Kidney (tissue), 14 donors: ENCODE results near the gene MAPKAP1. TPM values are rescaled to one million over a fixed set of nuclear protein-coding genes. Genes with fewer than 3 reads are reported as not detected.

Source experiments
- DNase-seq, 5 donors: peaks; one replicate each; pipeline ENCODE4 v3.0.0-alpha.2; 2013 to 2020
- FAIRE-seq: peaks from 2 replicates; lab custom pipeline; 2012; peaks lifted over from hg19 to GRCh38; lab: Jason Lieb, UNC
- H3K27ac ChIP-seq, 2 donors: one replicate each; pipeline ENCODE4 v1.7.0; 2013; ENCODE audit warnings: low read depth in 2 of 2, low read length in 2 of 2, inconsistent platforms in 1 of 2
- H3K27me3 ChIP-seq: one replicate; pipeline ENCODE4 v1.7.1; 2013; ENCODE audit warnings: low read length, inconsistent platforms; ENCODE audit not compliant: control insufficient read depth, insufficient read depth
- H3K36me3 ChIP-seq, 3 donors: one replicate each; pipeline versions ENCODE4 v1.7.0 to v1.7.1; 2013; ENCODE audit warnings: low read length in 3 of 3, control low read depth in 1 of 3, inconsistent platforms in 1 of 3; ENCODE audit not compliant: insufficient read depth in 3 of 3, control insufficient read depth in 2 of 3
- H3K4me1 ChIP-seq, 3 donors: one replicate each; pipeline versions ENCODE4 v1.7.0 to v1.7.1; 2013; ENCODE audit warnings: low read length in 3 of 3, inconsistent platforms in 1 of 3, low read depth in 1 of 3; ENCODE audit not compliant: control insufficient read depth in 2 of 3, insufficient read depth in 2 of 3
- H3K4me3 ChIP-seq, 3 donors: one replicate each; pipeline versions ENCODE4 v1.7.0 to v1.8.1; 2013; ENCODE audit warnings: low read length in 3 of 3, control low read depth in 1 of 3, inconsistent platforms in 1 of 3
- H3K9ac ChIP-seq, 3 donors: one replicate each; pipeline versions ENCODE4 v1.7.0 to v1.7.1; 2013; ENCODE audit warnings: low read length in 3 of 3, control low read depth in 1 of 3, inconsistent platforms in 1 of 3
- H3K9me3 ChIP-seq, 3 donors: one replicate each; pipeline versions ENCODE4 v1.7.0 to v1.7.1; 2013; ENCODE audit warnings: low read length in 3 of 3, control low read depth in 1 of 3, inconsistent platforms in 1 of 3; ENCODE audit not compliant: control insufficient read depth in 2 of 3, insufficient read depth in 1 of 3
- CTCF ChIP-seq: IDR thresholded peaks from 3 replicates; pipeline ENCODE4 v1.5.1; 2012; ENCODE audit warnings: mild to moderate bottlenecking, moderate library complexity, borderline replicate concordance; ENCODE audit not compliant: insufficient read depth; ENCODE audit errors: extremely low read depth
- intact Hi-C: fragments of 100-400 bp; cut with DNase I; formaldehyde crosslinking; loops from one replicate; pipeline ENCODE4 v1.11.1; 2022
- polyA plus RNA-seq: library from polyadenylated mRNA; stranded (reverse); fragments of 350-450 nt; fragmentation: Illumina TruSeq; extraction: RNeasy Lipid Tissue Mini Kit (QIAGEN cat#74804); gene quantifications from one replicate; pipeline ENCODE4 v1.2.3, GENCODE V29; 2014; ENCODE audit warnings: low read depth, low replicate concordance; ENCODE audit not compliant: insufficient read depth
- total RNA-seq: library from RNA; stranded (reverse); fragmentation: NEBNext Ultra II Directional; extraction: Animal tissue kit (Norgen Biotek cat#: 25700); gene quantifications from one replicate; pipeline ENCODE4 v1.2.1, GENCODE V29; 2021
- donor health status: control.
- donor health status: control.
- donor health status: control.
- donor health status: control.
- donor health status: control.
- donor health status: DM: yes; HTN: yes; CAD: no.
- donor health status: Normal renal cell carcinoma (clear cell type).

The MAPKAP1 gene
- total and polyA plus RNA-seq, 2 donors from 2014 or later = 70.5 to 99.4 TPM

- FAIRE-seq (peak; percentile 46), DNase-seq (peak in 4 of 5 donors; percentile 59 to 90 (median 77))
- intact Hi-C loops = no loop called here
- H3K9me3 ChIP-seq = no peaks in the 10 kb centered on the region
- no peak overlapping the region for H3K4me3 ChIP-seq
- no peak overlapping the region for H3K9ac ChIP-seq
- H3K4me1 ChIP-seq = peaks cover 0 to 16% (median 2%) of the 10 kb centered on the region in 3 donors
- TF ChIP-seq CTCF = peak; percentile 79
- H3K36me3 ChIP-seq = no peaks in the 10 kb centered on the region
- H3K27ac ChIP-seq = no peak overlapping the region
- H3K27me3 ChIP-seq = no peaks in the 10 kb centered on the region
These were observed 148.4 kb downstream of the MAPKAP1 start for GRCh38 chr9:125558453-125559092.

- no peaks in the 10 kb centered on the region for H3K36me3 ChIP-seq
- no peak overlapping the region for H3K4me3 ChIP-seq
- no peaks in the 10 kb centered on the region for H3K27me3 ChIP-seq
- FAIRE-seq (no peak), DNase-seq (no peak)
- intact Hi-C loops = no loop called here
- no peak overlapping the region for H3K27ac ChIP-seq
- peaks cover 0 to 16% (median 2%) of the 10 kb centered on the region in 3 donors for H3K4me1 ChIP-seq
- TF ChIP-seq CTCF = no peak
- no peak overlapping the region for H3K9ac ChIP-seq
- H3K9me3 ChIP-seq = no peaks in the 10 kb centered on the region
These were observed 150.8 kb downstream of the MAPKAP1 start for GRCh38 chr9:125556046-125556721.

GRCh38 chr9:125554726-125555125, 152.3 kb downstream of the MAPKAP1 start:
- intact Hi-C loops = no loop called here
- Histone ChIP-seq H3K9ac (no peak overlapping the region), H3K36me3 (no peaks in the 10 kb centered on the region), H3K27me3 (no peaks in the 10 kb centered on the region), H3K4me1 (peaks cover 7 to 26% (median 9%) of the 10 kb centered on the region in 3 donors), H3K9me3 (no peaks in the 10 kb centered on the region), H3K27ac (no peak overlapping the region), H3K4me3 (no peak overlapping the region)
- peak in 2 of 5 donors; percentile 52 to 58 for DNase-seq
- TF ChIP-seq CTCF = no peak
- no peak for FAIRE-seq
